IMR-90 (cell line): ENCODE results near the gene TSPAN17. TPM values are rescaled to one million over a fixed set of nuclear protein-coding genes. Genes with fewer than 3 reads are reported as not detected.
A peak's percentile ranks its signal among the peaks of the same experiment; 100 is the strongest.

Experiments
- ATAC-seq: fragments of 200-7000 bp; cut with Tn5 transposase; 2 replicates; pipeline ENCODE4 v1.9.1; 2020; ENCODE audit warnings: low read depth, mild to moderate bottlenecking, moderate library complexity
- BruUV-seq: library from RNA; stranded (reverse); fragments of 400-500 nt; replicated peaks from 2 replicates; lab custom pipeline; 2021; lab: Mats Ljungman, UMichigan
- CTCF ChIA-PET: fragments of 300-600 bp; formaldehyde crosslinking; extraction: SDS; loops from one replicate; lab custom pipeline; 2021; ENCODE audit warnings: antibody characterized with exemption; lab: Yijun Ruan, JAX
- POLR2A ChIA-PET: fragments of 300-600 bp; sonication (Branson Sonifier 250); formaldehyde crosslinking; loops from one replicate; lab custom pipeline; 2022; ENCODE audit warnings: antibody characterized with exemption; ENCODE audit not compliant: unreplicated experiment; lab: Charles Lee
- DNase-seq: peaks from one replicate; pipeline ENCODE4 v3.0.0; 2013
- H2AFZ ChIP-seq: replicated peaks from 2 replicates; pipeline ENCODE3; 2013; ENCODE audit warnings: low read length, mild to moderate bottlenecking; ENCODE audit not compliant: poor library complexity
- H2AK5ac ChIP-seq: 2 replicates; pipeline ENCODE4 v1.6.1; 2013; ENCODE audit warnings: low read depth, low read length, inconsistent platforms
- H2AK9ac ChIP-seq: replicated peaks from 2 replicates; pipeline ENCODE3; 2013; ENCODE audit warnings: mild to moderate bottlenecking, low read depth, low read length, moderate library complexity; ENCODE audit not compliant: poor library complexity
- H2BK120ac ChIP-seq: 2 replicates; pipeline ENCODE4 v1.6.1; 2013; ENCODE audit warnings: low read depth, low read length, inconsistent platforms
- H2BK15ac ChIP-seq: 3 replicates; pipeline ENCODE4 v1.6.1; 2013; ENCODE audit warnings: low read depth, low read length, inconsistent platforms
- H2BK20ac ChIP-seq: 2 replicates; pipeline ENCODE4 v1.6.1; 2013; ENCODE audit warnings: low read depth, mild to moderate bottlenecking, inconsistent platforms, low read length, moderate library complexity
- H2BK5ac ChIP-seq: 2 replicates; pipeline ENCODE4 v1.6.1; 2013; ENCODE audit warnings: mild to moderate bottlenecking, low read depth, low read length, inconsistent platforms; ENCODE audit not compliant: poor library complexity, severe bottlenecking
- H3K14ac ChIP-seq: replicated peaks from 2 replicates; pipeline ENCODE4 v1.6.1; 2013; ENCODE audit warnings: low read depth, low read length, inconsistent platforms
- H3K18ac ChIP-seq: 2 replicates; pipeline ENCODE4 v1.6.1; 2013; ENCODE audit warnings: low read depth, low read length, control low read depth
- H3K23ac ChIP-seq: 2 replicates; pipeline ENCODE4 v1.6.1; 2013; ENCODE audit warnings: low read depth, low read length, inconsistent platforms
- H3K27ac ChIP-seq: 2 replicates; pipeline ENCODE4 v1.5.1; 2013; ENCODE audit warnings: mild to moderate bottlenecking, control low read depth, low read length; ENCODE audit not compliant: insufficient read depth
- H3K27me3 ChIP-seq: 2 replicates; pipeline ENCODE4 v1.6.1; 2013; ENCODE audit warnings: low read length; ENCODE audit not compliant: control insufficient read depth, insufficient read depth
- H3K36me3 ChIP-seq: 2 replicates; pipeline ENCODE4 v1.6.1; 2013; ENCODE audit warnings: low read length, mixed read lengths; ENCODE audit not compliant: control insufficient read depth, insufficient read depth
- H3K4ac ChIP-seq: 2 replicates; pipeline ENCODE4 v1.6.1; 2013; ENCODE audit warnings: low read depth, low read length, inconsistent platforms
- H3K4me1 ChIP-seq: 2 replicates; pipeline ENCODE4 v1.6.1; 2013; ENCODE audit warnings: low read length, mixed read lengths; ENCODE audit not compliant: control insufficient read depth, insufficient read depth
- H3K4me2 ChIP-seq: 2 replicates; pipeline ENCODE4 v1.6.1; 2013; ENCODE audit warnings: low read depth, mild to moderate bottlenecking, control low read depth, low read length, moderate library complexity
- H3K4me3 ChIP-seq: 2 replicates; pipeline ENCODE4 v1.5.1; 2013; ENCODE audit warnings: low read depth, mild to moderate bottlenecking, control low read depth, low read length, moderate library complexity; ENCODE audit not compliant: insufficient read depth
- H3K56ac ChIP-seq: 2 replicates; pipeline ENCODE4 v1.6.1; 2013; ENCODE audit warnings: low read length, inconsistent platforms; ENCODE audit not compliant: insufficient read depth; ENCODE audit errors: extremely low read depth
- H3K79me1 ChIP-seq, 2 experiments: 2 replicates each; pipeline ENCODE4 v1.6.1; 2013; ENCODE audit warnings: low read length in 2 of 2, inconsistent platforms in 1 of 2, low read depth in 1 of 2
- H3K9ac ChIP-seq: 2 replicates; pipeline ENCODE4 v1.6.1; 2013; ENCODE audit warnings: low read depth, low read length, control low read depth
- H3K9me1 ChIP-seq: 2 replicates; pipeline ENCODE4 v1.6.1; 2013; ENCODE audit warnings: low read length, inconsistent platforms; ENCODE audit not compliant: insufficient read depth
- H3K9me3 ChIP-seq: 2 replicates; pipeline ENCODE4 v1.6.1; 2013; ENCODE audit warnings: low read length; ENCODE audit not compliant: control insufficient read depth, insufficient read depth
- H4K20me1 ChIP-seq: 2 replicates; pipeline ENCODE4 v1.6.1; 2013; ENCODE audit warnings: low read length, inconsistent platforms; ENCODE audit not compliant: insufficient read depth
- H4K5ac ChIP-seq: 2 replicates; pipeline ENCODE4 v1.6.1; 2013; ENCODE audit warnings: mild to moderate bottlenecking, low read depth, low read length, control low read depth
- H4K8ac ChIP-seq, 2 experiments: 2 replicates each; pipeline ENCODE4 v1.6.1; 2013; ENCODE audit warnings: low read depth in 2 of 2, low read length in 2 of 2, control low read depth in 1 of 2, inconsistent platforms in 1 of 2
- H4K91ac ChIP-seq: 2 replicates; pipeline ENCODE4 v1.6.1; 2013; ENCODE audit warnings: low read depth, low read length, inconsistent platforms; ENCODE audit not compliant: insufficient read depth
- MAFK ChIP-seq: IDR thresholded peaks from 2 replicates; pipeline ENCODE4 v1.6.1; 2012; ENCODE audit warnings: low read depth, low read length, improper control_type of control experiment
- MAZ ChIP-seq: IDR thresholded peaks from 2 replicates; pipeline ENCODE4 v1.6.1; 2012; ENCODE audit warnings: low read depth, mild to moderate bottlenecking, low read length, improper control_type of control experiment, moderate library complexity, borderline replicate concordance
- WGBS, 2 experiments: methylation state at CpG; one replicate each; pipeline versions ENCODE4 v1.1.5 to v1.1.7; 2013; ENCODE audit warnings: missing lambda C conversion rate in 2 of 2; ENCODE audit not compliant: insufficient read length in 1 of 2; ENCODE audit errors: extremely low coverage in 2 of 2; 5-methylcytosine and 5-hydroxymethylcytosine counted together
- dilution Hi-C: fragments of 300-500 bp; cut with HindIII; formaldehyde crosslinking; loops from one replicate; pipeline ENCODE4 v1.14.3; 2018; ENCODE audit warnings: low sequenced_read_pairs; ENCODE audit not compliant: unreplicated experiment
- in situ Hi-C: fragments of 300-500 bp; cut with MboI; formaldehyde crosslinking; loops from 3 replicates; pipeline ENCODE4 v1.14.3; 2019; ENCODE audit warnings: low sequenced_read_pairs, inconsistent platforms, mixed read lengths
- intact Hi-C: fragments of 100-400 bp; cut with micrococcal nuclease; formaldehyde crosslinking; loops from 2 replicates; pipeline ENCODE4 v1.10.0; 2022
- polyA plus RNA-seq, 3 experiments: library from polyadenylated mRNA; depleted of rRNA; stranded (reverse); fragments of >200 nt; gene quantifications; 2 replicates each; pipeline ENCODE4 v1.2.3, GENCODE V29; 2012; ENCODE audit warnings: low replicate concordance in 1 of 3
- total RNA-seq: library from RNA; depleted of rRNA; stranded (reverse); fragments of >200 nt; gene quantifications from 2 replicates; pipeline ENCODE4 v1.2.3, GENCODE V29; 2012

Gene TSPAN17
- total and polyA plus RNA-seq, 2 of the 4 experiments (the other 2 are of a cell fraction) = 34.2 to 41.6 TPM

DNA sequence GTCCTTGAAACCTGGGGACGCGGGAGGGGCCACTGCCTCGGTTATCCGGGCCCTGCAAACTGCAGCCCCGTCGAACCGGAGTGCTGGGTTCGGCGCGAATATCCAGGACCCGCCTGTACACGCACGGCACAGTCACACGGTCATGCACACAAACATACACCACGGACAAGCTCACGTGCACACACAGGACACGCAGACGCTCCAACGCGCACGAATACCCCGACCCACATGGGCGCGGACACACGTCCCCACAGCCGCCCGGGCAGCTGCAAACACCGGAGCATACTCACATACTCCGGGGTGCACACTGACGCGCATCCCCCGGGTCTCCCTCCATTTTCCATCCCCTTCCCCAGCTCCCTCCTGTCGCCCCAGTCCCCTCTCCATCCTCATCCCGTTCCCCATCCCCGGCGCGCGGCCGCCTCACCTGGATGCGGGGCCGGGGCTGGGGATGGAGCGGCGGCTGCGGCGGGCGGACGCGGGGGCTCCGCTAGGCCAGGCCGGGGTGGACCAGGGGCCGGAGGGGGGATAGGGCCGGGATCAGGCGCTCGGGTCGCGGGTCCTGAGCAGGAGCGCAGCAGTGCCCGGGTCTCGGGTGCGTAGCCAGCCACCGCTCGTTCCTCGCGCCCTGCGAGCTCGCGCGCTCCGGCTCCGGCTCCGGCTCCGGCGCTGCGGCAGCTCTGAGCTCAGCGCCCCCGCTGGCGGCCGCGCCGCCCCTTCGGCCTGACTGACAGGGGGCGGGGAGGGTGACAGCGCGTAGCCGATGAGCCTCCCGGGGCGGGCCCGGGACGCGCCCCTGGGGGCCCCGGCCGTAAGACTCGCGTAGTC is 17.2 kb upstream of the TSPAN17 start, which contains the start of the genes EIF4E1B and SNCB:
Gene EIF4E1B, plus strand, starts transcription at position 823 of the 828 bp plus-strand sequence. CDS start 12,113 bp downstream, outside the sequence.
Gene SNCB, minus strand, starts transcription at position 682 of the 828 bp plus-strand sequence. CDS start 880 bp downstream, outside the sequence.
- Histone ChIP-seq H3K36me3 (no peaks in the 10 kb centered on the region), H3K4me3 (peak within 1 kb of the TSS; percentile 26), H2BK120ac (no peak within 1 kb of the TSS), H3K9me1 (peaks cover 3% of the 10 kb centered on the region; the same call in 1 of the 2 replicates), H3K18ac (no peak within 1 kb of the TSS), H3K4me1 (peaks cover 2% of the 10 kb centered on the region; the same call in 1 of the 2 replicates), H3K4ac (no peak within 1 kb of the TSS), H3K79me1 (no peaks in the 10 kb centered on the region), H2BK20ac (no peak within 1 kb of the TSS), H3K27ac (no peak within 1 kb of the TSS), H3K14ac (no peak within 1 kb of the TSS; the same call in 1 of the 2 replicates), H3K9ac (no peak within 1 kb of the TSS), H3K27me3 (peaks cover 73% of the 10 kb centered on the region), H3K56ac (no peak within 1 kb of the TSS), H4K5ac (no peak within 1 kb of the TSS), H4K91ac (no peak within 1 kb of the TSS), H2AK5ac (no peak within 1 kb of the TSS), H3K9me3 (no peaks in the 10 kb centered on the region), H2AFZ (peak within 1 kb of the TSS; percentile 82), H4K20me1 (no peaks in the 10 kb centered on the region; the same call in 1 of the 2 replicates), H2AK9ac (peak within 1 kb of the TSS; percentile 55), H2BK15ac (no peak within 1 kb of the TSS), H3K23ac (peak within 1 kb of the TSS; percentile 35; the same call in 1 of the 2 replicates), H3K4me2 (peak within 1 kb of the TSS; percentile 87), H2BK5ac (no peak within 1 kb of the TSS), H4K8ac (no peak within 1 kb of the TSS)
- in situ Hi-C loops = loop anchor here (10.0 kb wide), 1 partner anchor 55 kb away; no protein-coding TSS in a partner anchor
- dilution Hi-C loops = no loop called here
- 1% methylated on average over 43 of the region's 94 CpGs; no CpG with 5 or more reads in 1 of the 2 experiments for WGBS, 2 experiments
- TF ChIP-seq MAFK = no peak
- TF ChIP-seq MAZ = peak; percentile 48; the same call in 1 of the 2 replicates
- ChIA-PET POLR2A (interaction anchor here (0.6 kb wide), 1 partner anchor 233 kb away, joined by 3 read pairs; no protein-coding TSS in a partner anchor), CTCF (interaction anchor here (0.6 to 1.9 kb wide), 5 partner anchors 17 to 1607 kb away, joined by 3 to 7 read pairs (median 4); partner anchors contain the start of gene TSPAN17)
- DNase-seq (no peak), ATAC-seq (peak; percentile 94)
- intact Hi-C loops = no loop called here
- no TSS peak for BruUV-seq
